NCI-H510A (cell line): Measurements from ENCODE around the gene WDR77.

ENCODE experiments used
- DNase-seq: peaks from one replicate; lab custom pipeline; 2025; lab: John Stamatoyannopoulos, UW

The WDR77 gene

DNA sequence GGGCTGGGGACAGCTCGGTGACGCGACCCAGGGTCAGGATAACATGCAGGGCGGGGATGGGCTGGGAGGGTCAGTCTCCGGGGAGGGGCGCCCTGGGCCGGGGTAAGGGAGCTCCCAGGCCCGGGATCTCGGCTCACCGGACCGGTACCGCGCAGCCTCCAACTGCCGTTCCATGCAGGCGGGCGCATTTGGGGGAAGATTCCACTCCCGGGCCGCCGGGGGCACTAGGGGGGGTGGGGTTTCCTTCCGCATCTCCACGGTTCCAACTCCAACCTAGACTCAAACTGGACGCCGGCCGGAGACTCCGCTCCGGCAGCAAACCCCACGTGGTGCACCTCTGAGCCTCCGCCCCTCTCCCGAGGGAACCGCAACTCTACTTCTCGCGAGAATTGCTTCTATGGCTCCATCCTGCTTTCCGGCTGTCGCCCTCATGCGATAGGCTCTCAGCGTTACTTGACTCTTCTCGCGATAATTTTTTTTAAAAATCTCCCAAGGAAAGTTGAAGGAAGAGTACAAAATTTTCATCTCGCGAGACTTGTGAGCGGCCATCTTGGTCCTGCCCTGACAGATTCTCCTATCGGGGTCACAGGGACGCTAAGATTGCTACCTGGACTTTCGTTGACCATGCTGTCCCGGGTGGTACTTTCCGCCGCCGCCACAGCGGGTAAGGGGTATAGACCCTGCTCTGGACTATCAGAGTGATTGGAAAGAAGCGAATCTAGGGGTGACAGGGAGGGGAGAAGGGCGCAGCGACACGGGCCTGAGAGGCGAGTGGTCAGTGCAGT lies at the start of gene WDR77, which contains the start of gene ATP5PB:
Gene WDR77, minus strand, starts transcription at position 339 of the 785 bp plus-strand sequence. Its CDS starts 87 bp downstream, at position 252.
Gene ATP5PB, plus strand, starts transcription at position 547 of the 785 bp plus-strand sequence. Its CDS starts 78 bp downstream, at position 625.
- DNase-seq, result peak; percentile 96

DNA sequence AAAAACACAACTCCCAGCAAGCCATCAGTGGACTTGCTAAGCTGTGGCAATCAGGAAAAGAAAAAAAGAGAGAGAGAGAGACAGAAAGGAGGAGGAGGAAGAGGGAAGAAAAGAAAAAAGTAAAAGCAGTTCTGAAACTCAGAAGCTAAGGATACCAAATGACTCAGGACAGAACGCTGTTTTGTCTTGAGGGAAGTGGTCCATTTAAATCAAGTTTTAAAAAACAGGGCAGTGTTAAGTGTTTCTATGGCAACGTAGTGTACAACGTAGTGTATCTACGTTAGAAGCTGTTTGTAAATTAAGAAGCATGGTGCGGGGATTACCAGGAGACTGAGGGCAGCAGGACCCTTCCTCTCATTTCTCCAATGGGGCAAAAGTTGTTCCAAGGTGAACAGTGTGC lies 48.5 kb upstream of the WDR77 start:
- no peak for DNase-seq

DNA sequence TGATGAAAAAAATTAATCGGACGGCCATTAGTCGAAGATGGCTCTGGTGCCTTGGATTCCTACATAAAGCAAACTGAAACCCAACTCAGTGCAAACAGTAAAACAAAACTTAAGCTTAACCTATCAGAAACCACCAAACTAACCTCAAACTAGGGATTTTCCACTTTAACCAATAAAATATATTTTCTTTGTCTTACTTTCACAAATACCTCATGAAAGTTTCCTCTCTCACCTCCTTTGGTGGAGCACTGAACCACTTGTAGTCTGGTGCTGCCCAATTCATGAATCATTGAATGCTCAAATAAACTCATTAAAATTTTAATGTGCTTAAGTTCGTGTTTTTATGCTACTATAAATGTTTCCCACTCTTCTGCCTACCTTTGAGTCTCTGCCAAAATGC lies 47.3 kb upstream of the WDR77 start:
- DNase-seq, result no peak

DNA sequence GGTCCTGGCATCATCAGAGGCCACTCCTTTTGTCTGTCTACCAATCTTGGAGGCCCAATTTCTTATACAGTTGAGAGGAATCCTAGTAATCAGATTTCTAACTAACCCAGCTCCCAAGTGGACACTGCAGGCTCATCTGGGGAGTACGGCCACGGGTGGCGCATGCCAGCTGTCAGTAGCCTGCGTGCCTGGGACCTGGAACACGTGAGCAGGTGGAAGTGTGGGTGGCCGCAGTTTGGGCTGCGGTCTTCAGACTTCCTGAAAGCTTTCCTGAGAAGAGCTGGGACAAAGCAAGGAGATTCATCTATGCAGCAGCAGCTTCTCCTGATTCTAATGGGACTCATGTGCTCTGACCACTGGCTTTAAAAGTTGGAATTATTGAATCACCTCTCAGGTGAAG lies 42.0 kb upstream of the WDR77 start:
- DNase-seq, result no peak

DNA sequence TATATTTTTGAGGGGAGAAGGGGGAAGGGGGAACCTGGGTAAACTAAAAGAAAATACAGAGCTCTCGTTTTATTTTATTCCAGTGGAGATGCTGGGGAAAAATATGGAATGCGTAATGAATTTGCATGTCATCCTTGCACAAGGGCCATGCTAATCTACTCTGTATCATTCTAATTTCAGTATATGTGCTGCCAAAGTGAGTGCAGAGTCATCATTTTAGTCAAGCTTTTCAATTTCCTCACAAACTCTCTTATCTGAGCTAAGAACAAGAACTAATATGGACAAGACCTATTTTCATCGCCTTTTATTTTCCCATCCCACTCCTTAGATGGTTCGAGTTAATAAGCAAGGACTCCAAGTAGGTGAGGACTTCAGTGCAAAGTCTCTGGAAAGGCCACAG lies 41.2 kb upstream of the WDR77 start:
- DNase-seq, result no peak

DNA sequence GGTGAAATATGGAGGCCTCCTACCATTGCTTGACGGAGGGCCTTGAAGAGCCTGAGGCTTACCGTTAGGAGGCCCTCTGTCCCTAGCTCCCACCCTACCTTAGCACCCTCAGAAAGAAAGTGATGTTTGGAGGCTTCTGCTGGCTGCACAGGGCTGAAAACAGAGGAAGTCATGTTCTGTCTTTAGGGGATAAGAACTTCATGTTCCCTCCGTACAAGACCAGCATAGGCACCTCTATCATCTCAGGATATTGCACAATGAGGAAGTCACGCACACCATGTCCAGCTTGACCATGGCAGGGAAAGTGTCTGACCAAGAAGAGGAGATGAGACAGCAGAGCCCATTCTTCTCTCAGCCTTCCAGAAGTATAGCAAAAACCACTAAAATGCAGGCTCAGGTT lies 40.5 kb upstream of the WDR77 start:
- DNase-seq, result no peak

DNA sequence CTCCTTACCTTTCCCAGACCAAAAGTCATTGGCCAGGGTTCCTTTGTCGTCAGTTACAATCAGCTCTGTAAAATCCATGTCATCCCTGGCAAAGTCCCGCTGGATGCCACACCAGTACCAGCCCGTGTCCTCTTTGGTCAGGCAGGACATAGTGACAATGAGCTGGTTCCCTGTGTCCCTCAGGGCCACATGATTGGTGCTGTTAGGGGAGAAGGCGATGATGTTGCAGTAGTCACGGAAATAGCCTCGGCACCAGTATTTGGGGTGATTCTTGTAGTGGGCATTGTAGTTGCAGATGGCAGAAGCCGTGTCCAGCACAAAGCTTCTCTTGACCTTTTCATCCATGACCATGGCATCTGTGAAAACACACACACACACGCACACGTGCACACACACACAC lies 39.6 kb upstream of the WDR77 start:
- no peak for DNase-seq

DNA sequence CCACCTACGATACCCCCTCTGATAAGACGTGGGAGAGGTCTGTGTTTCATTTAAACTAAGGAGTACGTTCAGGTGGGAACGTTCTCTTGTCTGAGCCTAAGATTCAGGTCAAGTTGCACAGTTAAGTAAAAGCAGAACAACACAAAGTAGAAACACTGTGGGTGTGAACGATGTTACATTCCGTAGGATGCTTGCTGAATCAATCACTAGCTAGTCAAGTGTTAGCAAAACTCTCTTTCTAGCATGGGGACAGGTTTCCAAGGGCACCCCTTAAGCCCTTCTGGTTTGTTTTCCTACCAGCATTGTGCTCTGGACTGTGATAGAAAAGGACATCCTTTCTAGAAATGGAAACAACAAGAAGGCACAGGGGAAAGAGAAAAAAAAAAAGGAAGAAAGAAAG lies 38.1 kb upstream of the WDR77 start:
- DNase-seq, result no peak

DNA sequence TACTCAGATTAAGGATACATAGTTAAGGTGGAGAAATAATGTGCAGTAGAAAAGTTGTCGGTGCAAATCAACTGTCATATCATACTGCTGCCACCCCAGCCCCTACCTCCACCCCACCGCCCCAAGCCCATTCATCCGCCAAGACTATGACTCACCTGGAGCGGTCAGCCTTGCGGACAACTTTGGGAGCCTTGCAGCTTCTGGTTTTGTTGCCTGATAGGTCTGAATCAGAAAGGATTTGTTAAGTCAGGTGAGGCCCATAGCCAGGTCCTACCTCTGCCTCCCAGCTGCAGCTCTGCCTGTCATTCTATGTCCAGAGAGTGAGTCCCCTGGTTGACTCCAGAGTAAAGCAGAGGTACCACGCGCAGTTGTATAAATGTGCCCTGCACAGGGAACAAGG lies 37.4 kb upstream of the WDR77 start:
- DNase-seq, result no peak

DNA sequence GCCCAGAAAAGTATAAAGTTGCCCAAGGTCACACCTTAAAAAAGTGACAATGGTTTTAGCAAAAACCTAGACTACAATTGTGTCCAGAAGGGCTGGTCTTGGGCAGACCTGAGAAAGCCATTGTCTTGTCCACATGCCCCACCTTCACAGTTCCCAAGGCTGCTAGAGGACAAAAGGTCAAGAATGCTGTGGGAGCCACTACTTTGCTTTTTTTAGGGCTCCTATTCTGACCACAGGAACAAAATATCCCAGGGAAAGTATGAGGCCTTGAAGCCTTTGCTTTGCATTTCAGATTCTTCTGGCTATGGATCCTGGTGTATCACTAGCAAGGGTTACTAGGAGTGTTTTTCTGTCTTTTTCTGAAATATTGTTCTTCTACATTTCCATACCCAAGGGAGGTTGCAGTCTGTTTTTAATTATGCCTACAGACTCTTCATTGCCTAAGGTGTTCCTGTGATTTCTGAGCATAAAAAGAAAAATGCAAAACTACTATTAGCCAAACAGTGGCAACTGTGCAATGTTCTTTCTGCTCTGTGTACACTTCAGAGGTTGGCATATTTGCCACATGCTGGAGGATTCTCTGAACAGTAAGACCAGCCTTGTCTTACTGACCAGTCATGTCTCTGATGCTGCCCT lies 35.5 kb upstream of the WDR77 start:
- DNase-seq, result no peak

DNA sequence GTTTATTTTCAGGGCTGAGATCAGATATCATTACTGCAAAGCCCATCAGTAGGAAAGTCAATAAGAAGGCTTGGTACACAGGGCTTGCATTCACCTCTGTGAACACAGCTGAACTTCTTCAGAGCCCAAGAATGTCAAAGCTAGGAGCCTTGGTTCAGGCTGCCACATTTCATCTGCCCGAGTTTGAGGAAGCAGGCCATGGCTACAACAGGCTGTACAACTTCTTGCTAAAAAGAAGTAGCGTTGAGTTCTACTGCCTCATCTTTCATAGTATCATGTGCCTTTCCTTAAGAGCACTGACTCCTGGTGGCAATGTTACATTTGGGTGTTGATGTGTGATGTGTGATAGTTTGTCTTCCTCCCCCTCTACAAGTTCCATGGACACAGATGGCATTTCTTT lies 34.8 kb upstream of the WDR77 start:
- DNase-seq, result no peak

DNA sequence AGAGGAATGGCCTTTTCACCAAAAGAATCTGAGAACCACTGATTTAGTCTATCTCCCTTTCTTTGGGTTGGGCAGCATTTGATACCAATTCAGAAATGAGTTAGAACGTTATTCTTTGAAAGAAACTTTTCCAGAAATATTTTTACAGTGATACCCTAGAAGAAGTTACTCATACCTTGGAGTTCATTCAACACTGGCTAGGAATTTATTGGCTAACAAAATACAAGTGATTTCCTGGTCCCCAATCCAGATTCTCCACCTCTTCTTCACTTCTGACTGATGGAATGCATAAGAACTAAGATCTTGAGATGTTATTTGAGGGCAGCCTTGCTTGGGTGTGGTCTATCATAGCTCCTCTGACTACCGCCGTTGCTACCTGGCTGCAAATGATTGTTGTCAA lies 34.1 kb upstream of the WDR77 start:
- DNase-seq, result no peak

DNA sequence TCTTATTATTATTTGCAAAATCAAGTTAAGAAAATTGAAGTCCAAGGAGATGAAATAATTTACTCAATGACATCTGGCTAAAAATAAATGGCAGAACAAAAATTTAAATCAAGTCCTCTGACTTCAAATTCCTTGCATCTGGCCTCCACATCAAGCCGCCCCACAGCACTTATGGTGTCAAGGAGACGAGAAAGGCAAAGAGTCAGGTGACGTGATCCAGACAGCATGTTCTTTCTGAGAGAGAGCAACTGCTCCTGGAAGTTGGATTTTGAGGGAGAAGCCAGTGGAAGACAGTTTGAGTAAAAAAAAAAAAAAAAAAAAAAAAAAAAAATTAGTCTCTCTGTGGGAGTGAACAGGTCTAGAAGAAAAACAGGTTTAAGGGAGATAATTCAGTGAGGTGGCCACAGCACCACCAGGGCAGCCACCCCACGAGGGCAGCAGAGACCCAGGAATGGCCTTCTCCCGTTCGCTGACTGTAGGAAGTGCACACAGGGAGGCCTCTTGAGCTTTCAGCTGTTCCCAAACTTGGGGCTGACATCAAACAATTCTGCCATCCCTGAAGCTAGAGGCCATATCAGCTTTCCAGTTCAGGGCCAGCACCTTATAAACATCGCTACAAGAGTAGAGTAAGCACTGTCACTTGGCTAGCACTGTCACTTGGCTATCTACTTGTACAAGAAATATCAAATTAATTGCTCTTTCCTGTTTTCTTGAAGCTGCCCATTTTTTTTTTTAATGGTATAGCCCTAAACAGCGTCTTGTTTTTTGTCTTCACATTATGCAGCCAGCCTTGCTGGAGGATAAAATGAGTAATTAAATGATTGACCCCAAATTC lies 32.5 kb upstream of the WDR77 start:
- peak; percentile 11 for DNase-seq

DNA sequence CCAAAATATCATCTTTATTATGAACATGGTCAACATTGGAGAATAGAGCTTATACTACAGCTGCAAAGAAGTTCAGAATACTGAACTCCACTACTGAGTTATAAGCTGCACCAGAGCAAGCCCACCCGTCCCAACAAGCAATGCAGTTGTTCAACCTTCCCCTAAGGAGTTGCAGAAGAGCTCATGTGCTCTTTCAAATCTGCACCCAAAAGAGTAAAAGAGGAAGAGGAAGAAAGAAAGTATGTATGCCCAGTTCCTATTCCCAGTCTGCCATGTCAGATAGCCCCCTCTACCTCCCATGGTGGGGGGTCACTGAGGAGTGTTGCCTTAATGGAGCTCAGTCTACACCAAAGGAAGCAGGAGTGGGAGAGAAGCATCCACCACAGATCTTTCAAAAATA lies 31.6 kb upstream of the WDR77 start:
- DNase-seq, result no peak

DNA sequence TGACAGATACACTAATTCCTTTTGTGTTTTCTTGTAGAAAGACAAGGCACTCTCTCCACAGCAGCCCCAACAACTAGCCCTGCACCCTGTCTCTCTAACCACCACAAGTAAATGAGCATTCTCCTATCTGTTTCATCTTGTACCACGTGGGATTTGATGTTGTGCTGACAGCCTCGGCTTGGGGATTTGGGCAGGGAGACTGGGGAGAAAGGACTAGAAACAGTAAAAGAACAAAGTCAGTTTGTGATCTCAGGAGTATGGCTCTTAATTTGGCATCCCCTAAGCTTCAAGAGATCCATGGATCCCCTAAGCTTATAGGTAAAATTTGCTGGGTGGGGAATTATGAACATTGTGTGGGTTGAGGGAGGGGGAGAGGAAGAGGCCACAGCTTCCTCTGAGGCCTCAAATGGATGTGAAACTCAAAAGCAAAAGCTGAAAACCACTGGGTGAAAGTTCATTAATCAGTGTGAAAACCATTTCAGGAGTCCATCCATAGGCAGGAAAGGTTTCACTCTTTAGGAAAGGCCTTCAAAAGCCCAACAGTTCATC lies 27.8 kb upstream of the WDR77 start:
- DNase-seq, result no peak

DNA sequence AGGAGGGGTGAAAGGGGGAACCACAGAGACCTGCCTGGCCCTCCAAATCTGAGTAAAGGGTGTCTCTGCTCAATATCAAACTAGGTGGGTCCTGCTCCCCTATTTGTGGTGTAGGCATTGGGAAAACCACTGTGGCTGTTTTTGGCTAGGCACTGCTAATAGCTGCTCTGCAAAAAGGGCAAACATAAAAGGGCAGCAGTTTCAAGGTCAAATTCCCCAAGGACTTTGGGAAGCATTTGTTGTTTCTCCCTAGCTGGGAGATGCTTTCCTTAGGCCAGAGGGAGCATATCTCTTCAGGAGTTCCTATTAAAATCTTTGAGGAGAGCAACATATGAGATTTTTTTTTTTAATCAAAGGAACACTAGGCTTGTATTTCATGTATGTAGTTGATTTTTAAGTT lies 27.2 kb upstream of the WDR77 start:
- DNase-seq, result no peak

DNA sequence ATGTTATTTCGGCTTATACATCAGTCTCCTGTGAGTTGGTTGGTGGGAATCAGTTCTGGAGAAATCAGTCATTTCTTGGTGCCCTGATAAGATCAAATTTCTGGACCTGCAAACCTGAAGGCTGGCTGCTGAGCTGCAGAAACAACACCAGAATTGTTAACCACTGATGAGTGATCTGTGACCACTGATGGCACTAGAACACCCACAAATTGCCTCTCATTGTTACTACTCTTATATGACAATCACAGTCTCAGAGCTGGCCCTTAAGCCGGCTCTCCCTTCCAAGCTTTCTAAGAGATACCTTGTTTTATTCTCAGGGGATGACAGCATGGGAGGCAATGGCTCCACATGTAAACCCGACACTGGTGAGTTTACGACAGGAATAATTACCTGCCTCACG lies 26.6 kb upstream of the WDR77 start:
- DNase-seq, result no peak

DNA sequence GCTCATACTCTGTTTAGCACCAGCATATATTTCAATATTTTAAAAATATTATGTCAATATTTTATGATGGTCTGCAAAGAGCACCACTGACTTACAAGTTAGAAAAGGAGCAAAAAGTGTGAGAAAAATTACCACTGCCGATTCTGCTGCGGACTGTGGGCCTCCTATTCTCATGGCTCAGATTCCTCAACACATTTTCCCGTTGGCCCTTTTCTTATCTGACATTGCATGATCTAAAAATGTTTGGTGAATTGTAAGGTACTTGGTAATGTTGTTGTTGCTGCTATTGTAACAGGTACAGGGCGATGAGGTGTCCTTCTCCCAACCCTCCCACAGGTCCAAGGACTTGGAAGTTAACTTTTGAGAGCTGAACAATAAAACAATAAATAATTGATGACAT lies 25.5 kb upstream of the WDR77 start:
- DNase-seq, result no peak

DNA sequence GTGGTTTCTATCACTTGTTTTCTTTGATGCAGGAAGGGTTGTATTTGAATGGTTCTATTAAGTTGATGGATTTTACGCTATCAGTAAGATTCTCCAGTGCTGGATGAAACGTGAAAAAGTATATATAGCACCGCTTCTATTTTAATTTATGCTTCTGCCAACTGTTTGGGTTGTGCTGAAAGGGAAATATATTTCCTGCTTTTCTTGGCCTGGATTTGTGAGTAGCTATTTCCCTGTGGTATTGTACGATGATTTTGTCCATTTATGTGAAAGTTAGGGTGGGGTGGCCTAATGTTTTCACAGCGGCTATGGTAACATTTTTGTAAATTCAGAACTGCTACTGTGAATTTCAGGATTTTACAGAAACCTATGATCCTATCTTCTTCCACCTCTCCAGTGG lies 25.1 kb upstream of the WDR77 start:
- no peak for DNase-seq

DNA sequence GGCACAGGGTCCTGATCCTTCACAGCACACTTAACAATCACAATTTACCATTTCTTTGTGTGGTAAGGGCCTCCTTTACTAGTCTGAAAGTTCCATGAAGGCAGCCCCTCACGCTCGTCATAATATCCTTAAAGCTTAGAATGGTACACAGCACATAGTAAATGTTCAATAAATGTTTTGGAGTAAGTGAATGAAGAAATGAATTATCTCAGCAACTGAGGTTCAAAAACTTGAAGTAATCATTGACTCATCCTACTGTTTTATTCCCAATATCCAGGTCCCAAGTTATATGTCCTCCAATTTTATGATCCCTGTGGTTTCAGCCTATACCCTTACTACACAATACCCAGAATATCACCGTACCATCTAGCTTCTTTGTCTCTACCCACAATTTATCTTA lies 22.5 kb upstream of the WDR77 start:
- DNase-seq, result no peak

DNA sequence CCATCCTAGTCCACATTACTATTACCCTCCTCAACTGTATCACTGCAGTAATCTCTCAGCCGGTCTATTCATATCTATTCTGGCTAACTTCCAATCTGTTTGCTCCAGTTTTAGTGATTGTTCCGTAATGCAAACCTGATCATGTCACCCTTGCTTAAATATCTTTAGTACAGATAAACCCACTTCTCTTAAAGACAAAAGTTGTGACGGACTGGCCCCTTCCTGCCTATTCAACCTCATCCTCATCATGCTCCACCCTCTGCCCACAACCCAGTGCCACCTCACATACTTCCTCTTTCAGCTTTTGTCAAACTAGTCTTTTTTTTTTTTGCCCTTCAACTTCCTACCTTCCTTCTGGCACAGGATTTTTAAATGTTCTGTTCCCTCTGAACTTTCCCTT lies 22.0 kb upstream of the WDR77 start:
- no peak for DNase-seq

DNA sequence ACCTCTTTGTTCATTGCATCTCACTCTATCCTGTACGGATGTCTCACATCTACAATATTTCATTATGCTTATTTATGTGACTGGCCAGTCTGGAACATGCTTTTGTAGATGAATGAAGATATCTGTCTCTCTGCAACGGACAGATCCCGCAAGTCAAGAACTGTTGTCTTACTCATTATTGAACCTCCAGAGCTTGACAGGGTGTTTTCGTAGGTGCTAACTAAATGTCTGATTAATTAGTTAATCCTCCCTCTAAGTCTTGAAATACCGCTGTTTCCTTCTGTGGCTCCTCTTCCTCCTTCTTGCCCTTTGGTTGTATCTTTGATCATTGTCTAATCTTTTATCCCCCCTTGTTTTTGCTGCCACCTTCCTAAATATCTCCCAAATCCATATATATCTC lies 21.5 kb upstream of the WDR77 start:
- no peak for DNase-seq

DNA sequence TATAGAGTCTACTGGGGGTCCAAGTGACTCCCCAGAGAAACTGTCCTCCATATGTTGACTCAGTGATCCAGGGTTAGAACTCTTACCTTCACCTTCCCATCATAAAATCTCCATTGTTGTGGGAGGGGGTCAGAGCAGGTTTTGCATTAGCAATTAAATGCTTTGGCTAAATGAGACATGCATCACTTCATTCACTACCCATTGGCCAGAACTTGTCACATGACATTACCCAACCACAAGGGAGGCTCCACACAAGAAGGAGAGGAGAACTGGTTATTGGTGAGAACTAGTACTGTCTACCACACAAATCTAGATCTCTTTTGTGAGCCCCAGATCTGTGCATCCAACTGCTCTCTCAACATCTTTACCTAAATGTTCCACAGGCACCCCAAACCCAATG lies 20.5 kb upstream of the WDR77 start:
- DNase-seq, result no peak
